ENCODE measurements around the gene ITGAX.

- TF ChIP-seq, protein P1, sequence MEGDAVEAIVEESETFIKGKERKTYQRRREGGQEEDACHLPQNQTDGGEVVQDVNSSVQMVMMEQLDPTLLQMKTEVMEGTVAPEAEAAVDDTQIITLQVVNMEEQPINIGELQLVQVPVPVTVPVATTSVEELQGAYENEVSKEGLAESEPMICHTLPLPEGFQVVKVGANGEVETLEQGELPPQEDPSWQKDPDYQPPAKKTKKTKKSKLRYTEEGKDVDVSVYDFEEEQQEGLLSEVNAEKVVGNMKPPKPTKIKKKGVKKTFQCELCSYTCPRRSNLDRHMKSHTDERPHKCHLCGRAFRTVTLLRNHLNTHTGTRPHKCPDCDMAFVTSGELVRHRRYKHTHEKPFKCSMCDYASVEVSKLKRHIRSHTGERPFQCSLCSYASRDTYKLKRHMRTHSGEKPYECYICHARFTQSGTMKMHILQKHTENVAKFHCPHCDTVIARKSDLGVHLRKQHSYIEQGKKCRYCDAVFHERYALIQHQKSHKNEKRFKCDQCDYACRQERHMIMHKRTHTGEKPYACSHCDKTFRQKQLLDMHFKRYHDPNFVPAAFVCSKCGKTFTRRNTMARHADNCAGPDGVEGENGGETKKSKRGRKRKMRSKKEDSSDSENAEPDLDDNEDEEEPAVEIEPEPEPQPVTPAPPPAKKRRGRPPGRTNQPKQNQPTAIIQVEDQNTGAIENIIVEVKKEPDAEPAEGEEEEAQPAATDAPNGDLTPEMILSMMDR (conservative IDR thresholded peaks at IDR 0.05; ENCODE audit: low read depth, low read length), result no peak
- TF ChIP-seq EZH2 (IDR thresholded peaks at IDR 0.05; ENCODE audit: low read length, unreplicated experiment), result no peak
Measured at GRCh38 chr16:31322500-31322899, 32.5 kb upstream of the ITGAX start.
